Putamen (tissue), 1 donor: ENCODE data around the gene IQSEC1.
"Not testable (repeated sequence)": the region's sequence is repeated elsewhere in the genome, so short reads cannot be mapped to it uniquely, and the experiment has no call there.

ENCODE experiments used
- DNase-seq: peaks from one replicate; pipeline ENCODE4 v3.0.0-alpha.2; 2016; ENCODE audit warnings: low spot score

IQSEC1 gene

GRCh38 chr3:12894629-12895028 is 178.6 kb downstream of the IQSEC1 start:
- DNase-seq = no peak

- DNase-seq = no peak
Observed at GRCh38 chr3:12893852-12894251, 179.4 kb downstream of the IQSEC1 start.

GRCh38 chr3:12893247-12893646 is 180.0 kb downstream of the IQSEC1 start:
- peak; percentile 42 for DNase-seq

GRCh38 chr3:12892840-12893189 is 180.4 kb downstream of the IQSEC1 start:
- no peak for DNase-seq

GRCh38 chr3:12891985-12892839 is 181.0 kb downstream of the IQSEC1 start:
- peak; percentile 72 for DNase-seq

GRCh38 chr3:12891391-12891984 is 181.7 kb downstream of the IQSEC1 start:
- DNase-seq = no peak

GRCh38 chr3:12890610-12891390 is 182.4 kb downstream of the IQSEC1 start:
- DNase-seq = no peak

- no peak for DNase-seq
Observed at GRCh38 chr3:12886736-12887135, 186.5 kb downstream of the IQSEC1 start.

GRCh38 chr3:12886106-12886679 is 187.0 kb downstream of the IQSEC1 start:
- DNase-seq = no peak

- DNase-seq = no peak
Observed at GRCh38 chr3:12885583-12885930, 187.7 kb downstream of the IQSEC1 start.

- DNase-seq = no peak
Observed at GRCh38 chr3:12884790-12885582, 188.2 kb downstream of the IQSEC1 start.

- peak; percentile 54 for DNase-seq
Observed at GRCh38 chr3:12884186-12884680, 189.0 kb downstream of the IQSEC1 start.

GRCh38 chr3:12882336-12883310 is 190.6 kb downstream of the IQSEC1 start:
- DNase-seq = no peak

GRCh38 chr3:12881858-12882257 is 191.4 kb downstream of the IQSEC1 start:
- not testable (repeated sequence) for DNase-seq

GRCh38 chr3:12879191-12879815 is 193.9 kb downstream of the IQSEC1 start:
- DNase-seq = no peak

- not testable (repeated sequence) for DNase-seq
Observed at GRCh38 chr3:12878758-12879157, 194.5 kb downstream of the IQSEC1 start.

GRCh38 chr3:12878141-12878574 is 195.1 kb downstream of the IQSEC1 start:
- DNase-seq = no peak

GRCh38 chr3:12877040-12877439 is 196.2 kb downstream of the IQSEC1 start:
- DNase-seq = no peak
